Activated gamma-delta T cell treated with Interleukin-2 at 50 U/mL for 16 hours (primary cell): Measurements from ENCODE around the gene PLEKHJ1.
A peak's percentile ranks its signal among the peaks of the same experiment; 100 is the strongest.

Experiments
- DNase-seq: peaks from one replicate; pipeline ENCODE4 v3.0.0-alpha.2; 2020

Gene PLEKHJ1

DNA sequence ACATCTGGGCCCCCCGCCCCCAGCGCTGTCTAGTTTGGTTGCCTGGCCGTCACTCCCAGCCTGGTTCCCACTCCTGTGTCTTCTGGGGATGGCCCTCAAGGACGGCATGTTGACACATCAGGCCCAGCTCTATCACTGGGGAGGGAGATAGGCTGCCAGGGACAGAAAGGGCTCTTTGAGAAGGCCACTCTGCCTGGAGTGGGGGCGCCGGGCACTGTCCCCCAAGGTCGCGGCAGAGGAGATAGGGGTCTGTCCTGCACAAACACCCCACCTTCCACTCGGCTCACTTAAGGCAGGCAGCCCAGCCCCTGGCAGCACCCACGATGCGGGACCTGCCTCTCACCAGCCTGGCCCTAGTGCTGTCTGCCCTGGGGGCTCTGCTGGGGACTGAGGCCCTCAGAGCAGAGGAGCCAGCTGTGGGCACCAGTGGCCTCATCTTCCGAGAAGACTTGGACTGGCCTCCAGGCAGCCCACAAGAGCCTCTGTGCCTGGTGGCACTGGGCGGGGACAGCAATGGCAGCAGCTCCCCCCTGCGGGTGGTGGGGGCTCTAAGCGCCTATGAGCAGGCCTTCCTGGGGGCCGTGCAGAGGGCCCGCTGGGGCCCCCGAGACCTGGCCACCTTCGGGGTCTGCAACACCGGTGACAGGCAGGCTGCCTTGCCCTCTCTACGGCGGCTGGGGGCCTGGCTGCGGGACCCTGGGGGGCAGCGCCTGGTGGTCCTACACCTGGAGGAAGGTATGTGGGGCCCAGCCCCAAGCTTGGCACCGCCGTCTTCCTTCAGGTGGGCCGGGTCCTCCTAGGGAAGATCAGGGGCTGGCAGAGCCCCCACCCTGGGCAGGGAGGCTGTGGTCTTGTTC, 13.1 kb upstream of the PLEKHJ1 start, which contains the start of gene AMH:
Gene AMH (plus strand): TSS at position 314 of the 857 bp plus-strand sequence. CDS start 10 bp downstream, at position 324.
- no peak for DNase-seq

GRCh38 chr19:2248136-2249009, 12.2 kb upstream of the PLEKHJ1 start:
- DNase-seq, result no peak

DNA sequence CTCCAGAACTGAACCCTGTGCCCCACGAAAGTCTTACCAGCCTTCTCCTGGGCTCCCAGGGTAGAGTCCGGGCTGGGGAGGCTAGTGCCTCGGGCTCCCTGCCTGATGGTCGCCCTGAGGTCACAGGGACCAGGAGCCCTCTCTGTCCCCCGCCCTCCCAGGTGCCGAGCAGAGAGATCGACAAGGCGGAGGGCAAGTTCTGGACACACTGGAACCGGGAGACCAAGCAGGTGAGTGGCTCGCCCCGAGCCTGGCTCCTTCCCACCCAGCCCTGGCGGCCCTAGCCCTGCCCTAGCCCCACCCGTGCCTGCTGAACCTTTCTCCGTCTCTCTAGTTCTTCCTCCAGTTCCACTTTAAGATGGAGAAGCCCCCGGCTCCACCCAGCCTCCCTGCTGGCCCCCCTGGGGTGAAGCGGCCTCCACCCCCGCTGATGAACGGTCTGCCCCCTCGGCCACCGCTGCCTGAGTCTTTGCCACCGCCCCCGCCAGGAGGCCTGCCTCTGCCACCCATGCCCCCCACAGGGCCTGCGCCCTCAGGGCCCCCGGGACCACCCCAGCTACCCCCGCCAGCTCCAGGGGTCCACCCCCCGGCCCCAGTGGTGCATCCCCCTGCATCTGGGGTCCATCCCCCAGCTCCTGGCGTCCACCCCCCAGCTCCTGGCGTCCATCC, 11.4 kb upstream of the PLEKHJ1 start:
- no peak for DNase-seq

GRCh38 chr19:2246801-2247361, 10.8 kb upstream of the PLEKHJ1 start:
- DNase-seq, result no peak

DNA sequence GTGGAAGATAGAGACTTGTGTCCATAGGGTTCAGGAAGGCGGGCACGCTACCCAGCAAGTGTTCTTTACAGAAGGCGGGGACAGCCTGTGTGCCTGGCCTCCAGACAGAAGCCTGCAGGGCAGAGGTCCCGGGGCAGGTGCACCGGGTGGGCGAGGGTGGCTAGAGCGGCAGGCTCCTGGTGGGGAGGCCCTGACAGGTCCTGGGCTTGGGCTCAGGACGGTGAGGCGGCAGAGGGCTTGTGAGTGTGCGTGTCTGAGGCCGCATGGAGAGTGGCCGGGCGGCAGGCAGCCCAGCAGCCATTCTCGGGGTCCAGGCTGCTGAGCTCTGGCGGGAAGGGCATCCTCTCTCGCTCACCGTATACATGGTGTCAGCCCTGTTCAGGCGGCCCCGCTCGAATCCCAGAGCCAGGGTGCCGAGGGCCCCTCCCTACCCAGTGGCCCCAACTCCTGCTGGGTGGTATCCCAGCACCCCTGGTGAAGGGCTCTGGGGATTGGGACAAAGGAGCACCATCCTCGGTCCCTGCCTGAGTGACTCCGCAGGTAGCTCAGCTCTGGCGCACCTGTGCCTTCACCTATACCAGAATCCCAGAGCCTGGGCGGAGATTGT, 10.0 kb upstream of the PLEKHJ1 start:
- DNase-seq, result no peak

- no peak for DNase-seq
Measured at GRCh38 chr19:2245273-2245672, 9.1 kb upstream of the PLEKHJ1 start.

DNA sequence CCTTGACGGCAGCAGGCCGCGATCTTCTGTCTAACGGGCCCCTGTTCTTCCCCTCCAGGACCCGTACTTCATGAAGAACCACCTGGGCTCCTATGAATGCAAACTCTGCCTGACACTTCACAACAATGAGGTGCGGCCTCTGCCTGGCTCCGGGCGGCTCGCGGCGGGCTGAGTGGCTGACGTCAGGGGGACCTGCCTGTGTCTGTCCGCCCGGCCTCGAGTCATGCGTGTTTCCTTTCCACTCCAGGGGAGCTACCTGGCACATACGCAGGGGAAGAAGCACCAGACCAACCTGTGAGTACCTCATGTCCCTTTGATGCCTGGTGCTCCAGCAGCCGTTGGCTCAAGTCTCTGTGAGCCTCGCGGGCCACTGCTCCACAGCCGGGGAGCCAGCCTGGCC, 8.4 kb upstream of the PLEKHJ1 start:
- no peak for DNase-seq

GRCh38 chr19:2244125-2244411, 7.9 kb upstream of the PLEKHJ1 start:
- DNase-seq, result no peak

DNA sequence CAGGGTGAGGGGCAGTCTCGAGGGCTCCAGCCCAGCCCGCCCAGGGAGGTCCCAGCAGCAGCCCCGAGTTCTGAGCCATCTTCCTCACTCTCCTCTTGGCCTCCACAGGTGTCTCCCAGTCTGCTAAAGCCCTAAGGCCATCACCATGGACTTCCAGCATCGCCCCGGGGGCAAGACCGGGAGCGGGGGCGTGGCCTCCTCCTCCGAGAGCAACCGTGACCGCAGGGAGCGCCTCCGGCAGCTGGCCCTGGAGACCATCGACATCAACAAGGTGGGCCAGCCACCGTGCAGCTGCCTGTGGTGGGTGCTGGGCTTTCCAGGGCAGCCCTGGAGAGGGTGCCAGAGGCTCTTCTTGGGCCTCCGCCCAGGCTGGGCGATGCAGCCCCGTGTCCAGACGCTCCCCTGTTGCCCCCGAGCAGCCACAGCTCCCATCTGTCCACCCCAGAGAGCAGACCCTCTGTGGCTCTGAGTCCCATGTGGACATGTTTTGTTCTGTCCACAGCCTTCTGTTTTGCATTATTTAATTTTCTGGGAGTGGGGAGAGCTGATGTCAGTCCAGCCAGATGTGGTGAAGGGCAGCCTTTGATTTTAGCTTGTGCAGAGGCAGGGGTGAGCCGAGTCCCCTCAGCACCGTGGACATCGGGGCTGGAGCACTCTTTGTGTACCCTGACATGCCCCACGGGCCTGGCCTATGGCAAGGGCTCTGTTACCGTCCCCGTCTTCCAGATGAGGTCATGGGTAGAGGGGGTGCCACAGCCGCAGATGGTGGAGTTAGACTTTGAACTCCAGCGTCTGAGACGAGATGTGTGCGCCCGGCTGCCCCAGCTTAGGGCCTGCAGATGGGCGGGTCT, 7.4 kb upstream of the PLEKHJ1 start:
- no peak for DNase-seq

GRCh38 chr19:2242816-2243215, 6.7 kb upstream of the PLEKHJ1 start:
- no peak for DNase-seq

DNA sequence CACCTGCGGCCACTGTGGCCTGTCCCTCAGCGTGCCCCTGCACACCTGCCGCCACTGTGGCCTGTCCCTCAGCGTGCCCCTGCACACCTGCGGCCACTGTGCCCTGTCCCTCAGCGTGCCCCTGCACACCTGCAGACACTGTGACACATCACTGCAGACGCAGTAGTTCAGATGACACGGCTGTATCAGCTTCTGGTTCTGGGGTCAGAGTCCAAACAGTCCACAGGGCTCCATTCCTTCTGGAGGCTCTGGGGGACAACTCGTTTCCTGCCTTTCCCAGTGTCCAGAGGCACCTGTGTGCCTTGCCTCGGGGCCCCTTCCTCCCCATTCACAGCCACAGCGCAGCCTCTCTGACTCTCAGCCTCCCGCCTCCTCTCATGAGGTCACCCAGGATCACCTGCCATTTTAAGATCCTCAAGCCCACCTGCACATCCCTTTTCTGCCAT, 6.0 kb upstream of the PLEKHJ1 start:
- DNase-seq, result no peak

DNA sequence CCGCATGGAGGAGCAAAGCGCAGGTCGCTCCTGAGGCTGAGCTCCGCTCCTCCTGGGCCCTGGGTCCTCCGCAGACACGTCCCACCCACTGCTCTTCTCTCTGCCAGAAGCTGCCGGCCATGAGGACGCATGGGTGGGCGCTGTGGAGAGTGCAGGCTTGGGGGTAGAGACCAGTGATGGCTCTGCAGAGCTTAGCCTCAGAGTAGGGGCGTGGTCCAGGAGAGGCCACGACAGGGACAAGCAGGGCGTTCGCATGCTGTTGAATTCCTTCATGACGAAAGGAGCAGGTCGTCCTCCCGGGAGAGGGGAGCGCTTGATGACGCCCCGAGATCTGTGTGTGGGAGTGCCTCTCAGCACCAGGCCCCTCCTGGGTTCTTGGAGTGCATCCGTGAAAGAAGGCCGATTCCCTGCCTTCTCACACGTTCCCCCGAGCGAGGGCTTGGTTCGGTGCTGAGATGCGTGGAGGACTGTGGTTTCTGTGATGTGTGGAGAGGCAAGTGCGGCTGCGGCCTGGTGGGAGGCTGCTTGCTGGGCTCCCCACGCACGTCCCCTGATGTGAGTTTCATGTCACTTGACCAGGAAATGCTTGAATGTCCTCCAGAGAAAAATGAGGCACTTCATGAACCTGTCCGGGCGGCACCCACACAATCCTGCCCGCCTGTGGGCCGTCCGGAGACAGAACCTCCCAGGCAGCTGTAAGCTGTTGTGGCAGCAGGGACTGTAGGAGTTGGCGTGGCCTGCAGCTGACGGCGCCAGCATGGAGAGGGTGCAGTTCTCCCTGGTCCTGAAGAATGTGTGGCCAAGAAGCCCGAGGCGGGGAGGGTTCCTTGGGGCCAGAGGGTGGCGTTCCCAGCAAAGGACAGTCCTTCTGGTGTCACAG, 5.0 kb upstream of the PLEKHJ1 start:
- no peak for DNase-seq

GRCh38 chr19:2239771-2240770, 3.9 kb upstream of the PLEKHJ1 start:
- DNase-seq, result peak; percentile 33

- no peak for DNase-seq
Measured at GRCh38 chr19:2239173-2239572, 3.0 kb upstream of the PLEKHJ1 start.

- no peak for DNase-seq
Measured at GRCh38 chr19:2237869-2238153, 1.7 kb upstream of the PLEKHJ1 start.

GRCh38 chr19:2237051-2237868, 1.1 kb upstream of the PLEKHJ1 start:
- no peak for DNase-seq

GRCh38 chr19:2236064-2236313, 140 bp downstream of the PLEKHJ1 start:
- DNase-seq, result no peak

DNA sequence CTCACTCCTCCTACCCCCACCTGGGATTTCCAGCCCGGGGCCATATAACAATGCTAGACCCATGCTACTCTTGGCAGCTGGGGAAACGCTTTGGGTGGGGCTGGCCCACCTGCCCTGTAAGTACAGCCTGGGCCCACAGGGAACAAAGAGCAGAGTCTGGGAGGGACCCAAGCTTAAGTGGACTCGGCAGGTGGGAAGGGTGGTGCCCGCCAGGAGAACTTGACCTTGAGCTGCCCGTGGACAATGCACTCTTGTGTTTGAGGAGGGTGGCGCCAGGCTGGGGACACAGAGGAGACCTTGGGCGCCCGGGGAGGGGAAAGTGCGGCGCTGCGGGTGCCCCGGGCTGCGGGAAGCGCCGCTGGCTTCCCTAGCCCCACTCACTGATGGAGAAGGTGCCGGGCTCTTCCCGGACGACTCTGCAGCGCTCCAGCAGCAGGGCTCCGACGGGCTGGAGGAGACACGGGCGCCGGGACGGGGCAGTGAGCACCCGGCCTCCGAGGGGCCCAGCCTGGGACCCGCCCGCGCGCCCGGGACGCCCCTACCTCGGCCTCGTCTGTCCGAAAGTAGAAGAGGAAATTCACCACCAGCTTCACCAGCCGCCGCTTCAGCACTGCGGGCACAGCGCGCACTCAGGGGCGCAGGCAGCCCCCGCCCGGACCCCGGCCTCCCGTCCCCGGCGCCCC, 607 bp downstream of the PLEKHJ1 start:
- peak; percentile 17 for DNase-seq
